ENCODE data around the gene TMEM266.

TMEM266 gene

DNA sequence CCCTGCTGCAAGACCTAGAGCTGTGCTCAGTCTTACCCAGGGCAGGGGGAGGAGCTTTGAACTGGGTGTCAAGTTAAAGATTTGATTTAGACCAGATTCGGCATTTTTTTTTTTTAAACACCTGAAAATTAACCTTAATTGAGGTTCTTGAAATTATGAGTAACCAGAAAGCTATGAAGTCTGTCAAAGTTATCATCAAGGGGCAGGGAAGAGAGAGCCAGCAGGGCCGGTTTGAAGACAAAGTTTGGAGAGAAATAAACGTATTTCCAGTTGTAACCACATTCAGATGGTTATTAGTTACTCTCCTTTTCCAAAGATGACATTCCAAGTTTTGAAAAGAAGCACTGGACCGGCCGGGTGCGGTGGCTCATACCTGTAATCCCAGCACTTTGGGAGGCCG lies 12.0 kb downstream of the TMEM266 start:
- no peaks in the 10 kb centered on the region for H3K9me3 ChIP-seq (ENCODE audit: control insufficient read depth, low read length)
- H3K4me3 ChIP-seq (ENCODE audit: low read length), result no peak overlapping the region
- H3K36me3 ChIP-seq (ENCODE audit: control insufficient read depth, insufficient read depth, low read length), result no peaks in the 10 kb centered on the region
- no peak overlapping the region for H3K9ac ChIP-seq (ENCODE audit: low read length)
- no peaks in the 10 kb centered on the region for H3K27me3 ChIP-seq (ENCODE audit: control insufficient read depth, insufficient read depth, low read length)
- no peaks in the 10 kb centered on the region for H3K4me1 ChIP-seq (ENCODE audit: control insufficient read depth, insufficient read depth, low read length)

DNA sequence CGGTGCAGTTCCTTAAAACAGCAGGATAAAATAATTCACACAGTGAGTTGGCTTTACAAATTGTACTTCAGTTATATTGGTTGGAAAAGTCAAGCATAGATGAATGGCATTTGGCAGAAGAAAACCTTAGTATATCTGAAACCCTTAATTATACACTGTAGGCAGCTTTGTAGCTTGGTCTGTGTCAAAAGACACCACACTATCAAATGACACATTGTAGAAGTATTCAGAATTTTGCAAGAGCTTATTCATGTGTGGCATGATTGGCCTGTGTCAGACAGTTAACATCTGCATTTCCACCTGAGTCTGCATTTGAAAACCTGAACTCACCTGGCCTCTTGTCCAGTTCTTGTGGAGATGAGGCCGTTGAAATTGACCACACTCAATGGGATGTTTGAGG lies 13.8 kb downstream of the TMEM266 start:
- H3K27me3 ChIP-seq (ENCODE audit: control insufficient read depth, insufficient read depth, low read length), result no peaks in the 10 kb centered on the region
- H3K9me3 ChIP-seq (ENCODE audit: control insufficient read depth, low read length), result no peaks in the 10 kb centered on the region
- no peaks in the 10 kb centered on the region for H3K36me3 ChIP-seq (ENCODE audit: control insufficient read depth, insufficient read depth, low read length)
- no peak overlapping the region for H3K4me3 ChIP-seq (ENCODE audit: low read length)
- no peaks in the 10 kb centered on the region for H3K4me1 ChIP-seq (ENCODE audit: control insufficient read depth, insufficient read depth, low read length)
- H3K9ac ChIP-seq (ENCODE audit: low read length), result no peak overlapping the region

DNA sequence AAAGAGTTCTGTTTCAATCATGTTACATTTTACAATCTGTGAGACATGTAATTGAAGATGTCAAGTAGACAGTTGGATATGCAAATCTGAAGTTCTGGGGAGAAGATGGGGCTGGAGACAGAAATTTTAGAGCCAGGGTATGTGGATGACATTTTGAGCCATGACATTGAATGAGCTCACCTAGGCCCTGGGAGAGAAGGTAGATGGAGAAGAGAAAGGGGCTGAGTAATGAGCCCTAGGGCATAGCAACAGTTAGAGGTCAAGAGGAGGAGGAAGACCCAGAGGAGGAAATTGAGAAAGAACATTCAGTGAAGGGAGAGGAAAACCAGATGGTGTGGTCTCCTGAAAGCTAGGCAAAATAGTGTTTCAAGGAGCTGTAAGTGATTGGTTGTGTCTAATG lies 15.3 kb downstream of the TMEM266 start:
- no peak overlapping the region for H3K4me3 ChIP-seq (ENCODE audit: low read length)
- H3K36me3 ChIP-seq (ENCODE audit: control insufficient read depth, insufficient read depth, low read length), result no peaks in the 10 kb centered on the region

DNA sequence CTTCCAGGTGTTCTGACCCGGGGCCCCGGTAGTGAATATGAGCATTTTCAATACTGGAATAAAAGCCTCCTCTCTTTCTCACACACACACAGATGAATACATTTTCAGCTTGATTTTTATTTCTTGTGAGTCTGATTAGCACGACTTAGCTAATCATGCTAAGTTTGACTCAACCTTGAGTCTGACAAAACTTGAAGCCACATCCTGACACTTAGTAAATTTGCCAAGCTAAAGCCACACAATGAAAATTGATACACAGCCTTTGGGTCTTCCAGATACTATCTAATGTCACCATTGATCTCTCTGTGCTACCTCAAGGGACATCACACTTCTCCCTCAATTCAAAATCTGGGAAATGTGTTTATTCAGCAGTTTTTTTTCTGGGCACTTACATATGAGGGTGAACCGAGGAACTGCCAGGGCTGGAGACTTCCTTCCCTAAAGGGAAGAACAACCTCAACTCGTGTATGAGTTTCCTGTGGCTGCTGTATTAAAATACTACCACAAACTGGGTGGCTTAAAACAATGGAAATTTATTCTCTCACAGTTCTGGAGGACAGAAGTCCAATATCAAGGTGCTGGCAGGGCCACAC lies 18.6 kb downstream of the TMEM266 start:
- no peaks in the 10 kb centered on the region for H3K27me3 ChIP-seq (ENCODE audit: control insufficient read depth, insufficient read depth, low read length)
- H3K36me3 ChIP-seq (ENCODE audit: control insufficient read depth, insufficient read depth, low read length), result no peaks in the 10 kb centered on the region
- H3K4me3 ChIP-seq (ENCODE audit: low read length), result no peak overlapping the region
- H3K9ac ChIP-seq (ENCODE audit: low read length), result no peak overlapping the region
- H3K4me1 ChIP-seq (ENCODE audit: control insufficient read depth, insufficient read depth, low read length), result no peaks in the 10 kb centered on the region
- H3K9me3 ChIP-seq (ENCODE audit: control insufficient read depth, low read length), result no peaks in the 10 kb centered on the region

More for the DNA sequence above, 15.3 kb downstream of the TMEM266 start:
- Histone ChIP-seq H3K9me3 (ENCODE audit: control insufficient read depth, low read length) (no peaks in the 10 kb centered on the region), H3K27me3 (ENCODE audit: control insufficient read depth, insufficient read depth, low read length) (no peaks in the 10 kb centered on the region), H3K4me1 (ENCODE audit: control insufficient read depth, insufficient read depth, low read length) (no peaks in the 10 kb centered on the region), H3K9ac (ENCODE audit: low read length) (no peak overlapping the region)

DNA sequence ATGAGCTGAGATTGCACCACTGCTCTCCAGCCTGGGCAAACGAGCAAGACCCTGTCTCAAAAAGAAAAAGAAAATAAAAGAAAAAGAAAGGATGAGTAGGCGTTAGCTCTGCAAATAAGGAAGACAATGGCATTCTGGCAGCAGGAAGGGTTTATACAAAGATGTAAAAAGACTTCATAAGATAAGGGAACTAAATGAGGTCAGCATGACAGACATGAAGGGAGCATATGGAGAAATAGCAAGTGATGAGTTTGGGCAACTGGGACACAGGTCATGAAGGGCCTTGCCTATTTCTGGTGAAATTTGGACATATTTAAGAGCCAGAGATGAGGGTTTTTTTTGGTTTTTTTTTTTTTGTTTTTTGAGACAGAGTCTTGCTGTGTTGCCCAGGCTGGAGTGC lies 24.5 kb downstream of the TMEM266 start:
- no peaks in the 10 kb centered on the region for H3K9me3 ChIP-seq (ENCODE audit: control insufficient read depth, low read length)
- H3K4me1 ChIP-seq (ENCODE audit: control insufficient read depth, insufficient read depth, low read length), result no peaks in the 10 kb centered on the region
- no peaks in the 10 kb centered on the region for H3K36me3 ChIP-seq (ENCODE audit: control insufficient read depth, insufficient read depth, low read length)
- H3K27me3 ChIP-seq (ENCODE audit: control insufficient read depth, insufficient read depth, low read length), result no peaks in the 10 kb centered on the region
- no peak overlapping the region for H3K9ac ChIP-seq (ENCODE audit: low read length)
- no peak overlapping the region for H3K4me3 ChIP-seq (ENCODE audit: low read length)

DNA sequence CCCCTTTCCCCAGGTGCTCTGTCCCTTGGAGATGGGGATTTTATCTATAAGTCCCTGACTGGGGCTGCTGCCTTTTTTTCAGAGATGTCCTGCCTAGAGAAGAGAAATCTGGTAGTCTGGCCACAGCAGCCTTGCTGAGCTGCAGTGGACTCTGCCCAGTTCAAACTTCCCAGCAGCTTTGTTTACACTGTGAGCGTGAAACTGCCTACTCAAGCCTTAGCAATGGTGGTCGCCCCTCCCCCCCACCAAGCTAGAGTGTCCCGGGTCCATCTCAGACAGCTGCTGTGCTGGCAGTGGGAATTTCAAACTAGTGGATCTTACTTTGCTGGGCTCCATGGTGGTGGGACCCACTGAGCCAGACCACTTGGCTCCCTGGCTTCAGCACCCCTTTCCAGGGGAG lies 38.9 kb downstream of the TMEM266 start:
- H3K9ac ChIP-seq (ENCODE audit: low read length), result no peak overlapping the region
- H3K4me1 ChIP-seq (ENCODE audit: control insufficient read depth, insufficient read depth, low read length), result no peaks in the 10 kb centered on the region
- peaks cover 5% of the 10 kb centered on the region for H3K27me3 ChIP-seq (ENCODE audit: control insufficient read depth, insufficient read depth, low read length)
- H3K9me3 ChIP-seq (ENCODE audit: control insufficient read depth, low read length), result no peaks in the 10 kb centered on the region
- no peak overlapping the region for H3K4me3 ChIP-seq (ENCODE audit: low read length)
- H3K36me3 ChIP-seq (ENCODE audit: control insufficient read depth, insufficient read depth, low read length), result no peaks in the 10 kb centered on the region

DNA sequence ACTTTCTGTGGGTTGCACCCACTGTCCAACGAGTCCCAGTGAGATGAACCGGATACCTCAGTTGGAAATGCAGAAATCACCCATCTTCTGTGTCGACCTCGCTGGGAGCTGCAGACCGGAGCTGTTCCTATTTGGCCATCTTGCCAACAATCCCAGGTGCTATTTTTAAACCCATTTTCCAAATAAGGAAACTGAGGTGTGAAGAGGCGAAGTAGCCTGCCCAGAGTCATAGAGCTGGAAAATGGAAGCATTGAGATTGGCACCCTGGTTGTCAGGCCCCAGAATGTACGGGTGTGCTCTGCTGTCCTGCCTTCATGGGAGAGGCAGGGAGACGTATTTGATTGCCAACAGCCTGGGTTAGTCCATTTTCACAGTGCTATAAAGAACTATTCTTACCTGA lies 39.6 kb downstream of the TMEM266 start:
- Histone ChIP-seq H3K9ac (ENCODE audit: low read length) (no peak overlapping the region), H3K4me3 (ENCODE audit: low read length) (no peak overlapping the region), H3K27me3 (ENCODE audit: control insufficient read depth, insufficient read depth, low read length) (peaks cover 5% of the 10 kb centered on the region), H3K9me3 (ENCODE audit: control insufficient read depth, low read length) (no peaks in the 10 kb centered on the region), H3K36me3 (ENCODE audit: control insufficient read depth, insufficient read depth, low read length) (no peaks in the 10 kb centered on the region), H3K4me1 (ENCODE audit: control insufficient read depth, insufficient read depth, low read length) (no peaks in the 10 kb centered on the region)

DNA sequence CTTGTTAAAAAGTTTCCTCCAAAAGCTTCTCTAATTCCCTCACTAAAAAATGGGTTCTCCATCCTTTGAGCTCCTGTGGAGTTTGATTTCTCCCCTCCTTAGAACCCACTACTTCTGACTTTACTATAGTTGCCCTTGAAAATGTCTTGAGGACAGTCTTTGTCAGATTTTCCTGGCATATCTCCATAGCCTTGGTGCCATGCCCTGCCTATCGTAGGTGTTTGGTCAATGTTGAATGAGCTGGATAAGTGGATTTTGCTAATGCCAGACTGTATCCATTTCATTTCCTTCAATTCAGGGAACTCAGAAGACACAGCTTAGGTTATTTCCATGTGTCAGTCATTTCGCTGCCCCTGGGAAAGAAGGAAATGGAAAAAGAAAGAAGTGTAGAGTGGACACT lies 40.6 kb downstream of the TMEM266 start:
- Histone ChIP-seq H3K9me3 (ENCODE audit: control insufficient read depth, low read length) (no peaks in the 10 kb centered on the region), H3K36me3 (ENCODE audit: control insufficient read depth, insufficient read depth, low read length) (no peaks in the 10 kb centered on the region), H3K4me3 (ENCODE audit: low read length) (no peak overlapping the region), H3K9ac (ENCODE audit: low read length) (no peak overlapping the region), H3K27me3 (ENCODE audit: control insufficient read depth, insufficient read depth, low read length) (peaks cover 5% of the 10 kb centered on the region), H3K4me1 (ENCODE audit: control insufficient read depth, insufficient read depth, low read length) (no peaks in the 10 kb centered on the region)

DNA sequence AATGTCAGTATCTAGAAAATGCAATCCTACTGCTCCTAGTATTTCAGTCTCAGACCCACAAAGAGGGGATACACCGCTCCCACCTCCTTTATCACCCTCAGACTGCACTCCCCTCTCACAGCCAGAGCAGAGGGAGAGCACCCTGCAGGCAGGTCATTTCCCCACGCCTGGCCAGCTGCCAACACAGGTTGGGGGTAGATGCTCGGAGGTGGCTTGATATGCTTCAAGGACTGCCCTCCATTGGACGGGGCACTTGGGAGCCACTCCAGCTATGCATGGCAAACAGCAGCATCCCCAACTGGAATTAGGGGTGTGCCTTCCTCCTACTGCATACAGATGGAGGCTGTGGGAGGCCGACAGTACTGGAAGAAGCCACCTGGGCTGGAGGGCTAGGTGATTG lies 41.9 kb downstream of the TMEM266 start:
- Histone ChIP-seq H3K36me3 (ENCODE audit: control insufficient read depth, insufficient read depth, low read length) (no peaks in the 10 kb centered on the region), H3K9me3 (ENCODE audit: control insufficient read depth, low read length) (no peaks in the 10 kb centered on the region), H3K4me3 (ENCODE audit: low read length) (no peak overlapping the region), H3K4me1 (ENCODE audit: control insufficient read depth, insufficient read depth, low read length) (no peaks in the 10 kb centered on the region), H3K27me3 (ENCODE audit: control insufficient read depth, insufficient read depth, low read length) (peaks cover 5% of the 10 kb centered on the region), H3K9ac (ENCODE audit: low read length) (no peak overlapping the region)

DNA sequence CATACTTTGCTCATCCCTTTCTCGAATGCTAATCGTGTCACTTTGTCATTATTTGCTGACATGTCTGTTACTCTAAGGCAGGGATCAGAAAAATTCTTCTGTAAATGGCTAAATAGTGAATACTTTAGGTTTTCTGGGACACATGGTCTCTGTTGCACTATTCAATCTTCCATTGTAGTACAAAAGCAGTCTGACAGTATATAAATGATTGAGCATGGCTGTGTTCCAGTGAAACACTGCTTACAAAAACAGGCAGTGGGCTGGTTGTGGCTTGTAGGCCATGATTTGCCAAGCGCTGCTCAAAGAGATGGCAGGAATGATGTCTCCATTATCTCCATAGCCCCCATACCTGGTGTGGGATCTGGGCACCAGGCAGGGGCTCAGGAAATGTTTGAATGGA lies 45.6 kb downstream of the TMEM266 start:
- H3K36me3 ChIP-seq (ENCODE audit: control insufficient read depth, insufficient read depth, low read length), result no peaks in the 10 kb centered on the region
- H3K27me3 ChIP-seq (ENCODE audit: control insufficient read depth, insufficient read depth, low read length), result peaks cover 2% of the 10 kb centered on the region
- no peaks in the 10 kb centered on the region for H3K9me3 ChIP-seq (ENCODE audit: control insufficient read depth, low read length)
- no peaks in the 10 kb centered on the region for H3K4me1 ChIP-seq (ENCODE audit: control insufficient read depth, insufficient read depth, low read length)
- no peak overlapping the region for H3K9ac ChIP-seq (ENCODE audit: low read length)
- no peak overlapping the region for H3K4me3 ChIP-seq (ENCODE audit: low read length)

DNA sequence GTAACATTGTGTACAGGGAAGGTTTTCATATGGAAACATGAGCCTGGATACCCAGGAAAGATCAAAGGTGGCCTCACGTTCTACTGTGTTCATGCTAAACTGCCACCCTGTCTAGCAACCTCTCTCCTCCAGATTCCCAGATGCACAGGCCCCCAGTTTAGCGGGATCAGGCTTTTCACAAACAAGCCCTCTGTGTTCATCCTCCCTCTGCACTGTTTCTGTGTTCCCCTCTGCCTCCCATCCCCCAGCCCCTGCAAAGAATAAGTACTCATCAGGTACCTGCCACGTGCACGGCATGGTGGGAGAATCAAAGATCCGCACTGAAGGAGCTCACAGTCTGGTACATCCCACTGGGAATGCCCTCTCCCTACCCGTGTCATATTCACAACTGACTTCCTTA lies 46.1 kb downstream of the TMEM266 start:
- Histone ChIP-seq H3K9ac (ENCODE audit: low read length) (no peak overlapping the region), H3K36me3 (ENCODE audit: control insufficient read depth, insufficient read depth, low read length) (no peaks in the 10 kb centered on the region), H3K27me3 (ENCODE audit: control insufficient read depth, insufficient read depth, low read length) (no peaks in the 10 kb centered on the region), H3K9me3 (ENCODE audit: control insufficient read depth, low read length) (no peaks in the 10 kb centered on the region), H3K4me3 (ENCODE audit: low read length) (no peak overlapping the region), H3K4me1 (ENCODE audit: control insufficient read depth, insufficient read depth, low read length) (no peaks in the 10 kb centered on the region)

DNA sequence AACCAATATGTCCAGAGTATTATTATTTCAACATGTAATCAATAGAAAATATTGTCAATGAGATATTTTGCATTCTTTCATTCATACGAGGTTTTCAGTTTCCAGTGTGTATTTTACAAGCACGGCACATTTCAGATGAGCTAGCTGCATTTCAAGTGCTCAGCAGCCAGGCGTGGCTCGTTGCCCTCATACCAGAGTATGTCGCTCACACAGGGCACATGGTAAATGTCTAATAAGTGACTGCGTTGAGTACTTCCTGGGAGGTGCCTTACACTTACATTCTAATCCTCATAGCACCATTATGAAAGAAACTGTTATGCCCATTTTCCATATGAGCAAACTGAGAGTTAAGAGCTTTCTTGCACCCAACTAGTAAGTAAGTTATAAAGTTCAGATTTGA lies 47.4 kb downstream of the TMEM266 start:
- Histone ChIP-seq H3K4me3 (ENCODE audit: low read length) (no peak overlapping the region), H3K27me3 (ENCODE audit: control insufficient read depth, insufficient read depth, low read length) (no peaks in the 10 kb centered on the region), H3K36me3 (ENCODE audit: control insufficient read depth, insufficient read depth, low read length) (no peaks in the 10 kb centered on the region), H3K4me1 (ENCODE audit: control insufficient read depth, insufficient read depth, low read length) (no peaks in the 10 kb centered on the region), H3K9me3 (ENCODE audit: control insufficient read depth, low read length) (no peaks in the 10 kb centered on the region), H3K9ac (ENCODE audit: low read length) (no peak overlapping the region)

Measured in mucosa of stomach (tissue), 1 donor.